OCI-LY7 (cell line): ENCODE measurements around the gene OPCML. TPM values are rescaled to one million over a fixed set of nuclear protein-coding genes. Genes with fewer than 3 reads are reported as not detected.

Experiments used
- BruUV-seq: library from RNA; stranded (reverse); fragments of 400-500 nt; replicated peaks from 2 replicates; lab custom pipeline; 2021; lab: Mats Ljungman, UMichigan
- CTCF ChIA-PET: fragments of 300-600 bp; sonication (Branson Sonifier 250); formaldehyde crosslinking; loops from one replicate; lab custom pipeline; 2022; ENCODE audit warnings: antibody characterized with exemption; ENCODE audit not compliant: unreplicated experiment; lab: Charles Lee
- POLR2A ChIA-PET: fragments of 300-600 bp; sonication (Branson Sonifier 250); formaldehyde crosslinking; loops from one replicate; lab custom pipeline; 2022; ENCODE audit warnings: antibody characterized with exemption; lab: Charles Lee
- DNase-seq: peaks from one replicate; pipeline ENCODE4 v3.0.0-alpha.2; 2015; ENCODE audit warnings: low spot score
- H2AFZ ChIP-seq: fragments of 200-600 bp; sonication (generic), shearing (Covaris generic); 2 replicates; pipeline ENCODE4 v1.6.1; 2014; ENCODE audit warnings: mild to moderate bottlenecking, antibody characterized with exemption, low read length, moderate library complexity
- H3K27ac ChIP-seq: fragments of 200-600 bp; sonication (generic); 2 replicates; pipeline ENCODE4 v1.5.1; 2014; ENCODE audit warnings: mixed run types, low read depth, mild to moderate bottlenecking, moderate library complexity, low read length, inconsistent platforms; ENCODE audit not compliant: poor library complexity, severe bottlenecking
- H3K36me3 ChIP-seq: fragments of 200-600 bp; sonication (generic); 2 replicates; pipeline ENCODE4 v1.6.1; 2014; ENCODE audit warnings: mild to moderate bottlenecking, antibody characterized with exemption, low read length, moderate library complexity, mixed read lengths; ENCODE audit not compliant: insufficient read depth
- H3K4me1 ChIP-seq: fragments of 200-600 bp; sonication (generic); 2 replicates; pipeline ENCODE4 v1.5.1; 2014; ENCODE audit warnings: mild to moderate bottlenecking, low read length; ENCODE audit not compliant: insufficient read depth, poor library complexity, severe bottlenecking
- H3K4me2 ChIP-seq: fragments of 200-600 bp; sonication (generic); 2 replicates; pipeline ENCODE4 v1.6.1; 2014; ENCODE audit warnings: mild to moderate bottlenecking, low read length
- H3K4me3 ChIP-seq: fragments of 200-600 bp; sonication (generic); 2 replicates; pipeline ENCODE4 v1.5.1; 2014; ENCODE audit warnings: mild to moderate bottlenecking, low read depth, low read length; ENCODE audit not compliant: poor library complexity, severe bottlenecking
- H3K79me2 ChIP-seq: fragments of 200-600 bp; sonication (generic); 2 replicates; pipeline ENCODE4 v1.6.1; 2016; ENCODE audit warnings: low read depth, mild to moderate bottlenecking, low read length, moderate library complexity, mixed read lengths; ENCODE audit not compliant: insufficient read depth
- H3K9me2 ChIP-seq: fragments of 200-600 bp; sonication (generic); 2 replicates; pipeline ENCODE4 v1.6.1; 2016; ENCODE audit warnings: mild to moderate bottlenecking, low read length, mixed read lengths; ENCODE audit not compliant: insufficient read depth
- H3K9me3 ChIP-seq: fragments of 200-600 bp; sonication (generic); 2 replicates; pipeline ENCODE4 v1.6.1; 2014; ENCODE audit warnings: mild to moderate bottlenecking, mixed run types, low read length, mixed read lengths
- H4K20me1 ChIP-seq: fragments of 200-600 bp; sonication (generic); 2 replicates; pipeline ENCODE4 v1.6.1; 2014; ENCODE audit warnings: mild to moderate bottlenecking, antibody characterized with exemption, low read length, moderate library complexity, mixed read lengths; ENCODE audit not compliant: insufficient read depth
- EZH2phosphoT487 ChIP-seq: fragments of 200-600 bp; sonication (generic); IDR thresholded peaks from 2 replicates; pipeline ENCODE4 v1.6.1; 2018; ENCODE audit warnings: low read depth, borderline replicate concordance, mild to moderate bottlenecking, mixed run types, antibody characterized with exemption, low read length, moderate library complexity, mixed read lengths
- intact Hi-C: fragments of 100-400 bp; cut with micrococcal nuclease; formaldehyde crosslinking; loops from one replicate; pipeline ENCODE4 v1.10.0; 2022; ENCODE audit not compliant: unreplicated experiment
- total RNA-seq, 2 experiments: library from RNA; depleted of rRNA in 1 of 2; stranded (reverse); fragments of >200 nt in 1 of 2; shearing (Covaris generic) in 1 of 2; gene quantifications; 2 replicates each; pipeline ENCODE4 v1.2.3, GENCODE V29; 2014 to 2022
- TF ChIP-seq, protein P1 (sequence below): fragments of 200-600 bp; sonication (generic); conservative IDR thresholded peaks from 2 replicates; pipeline ENCODE4 v1.5.1; 2014; ENCODE audit warnings: mild to moderate bottlenecking, antibody characterized with exemption, low read length, moderate library complexity, mixed read lengths

OPCML gene
- total RNA-seq, 2 experiments from 2014 or later: not detected

DNA sequence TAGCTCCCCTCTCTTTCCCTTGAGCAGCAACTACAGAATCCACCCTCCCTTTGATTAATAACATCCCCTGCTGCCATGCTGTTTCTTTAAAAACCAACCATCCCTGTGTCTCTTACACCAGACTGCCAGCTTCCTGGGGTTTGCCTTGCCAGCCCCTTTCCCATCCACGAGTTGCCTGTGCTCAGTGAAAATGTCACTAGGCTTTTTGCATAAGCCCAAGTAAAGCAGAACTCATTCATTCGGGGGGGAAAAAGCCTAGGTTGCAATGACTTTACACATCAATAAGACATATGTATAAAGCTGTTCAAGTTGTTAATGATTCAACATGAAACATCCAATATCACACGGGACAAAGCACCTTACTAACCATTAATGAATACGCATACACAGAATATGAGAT is 398.7 kb downstream of the OPCML start:
- intact Hi-C loops: loop anchor here (5.0 kb wide), 1 partner anchor 704 kb away; no protein-coding TSS in a partner anchor
- Histone ChIP-seq H3K4me2 (no peak overlapping the region), H3K4me3 (no peak overlapping the region), H3K9me2 (no peaks in the 10 kb centered on the region), H2AFZ (no peak overlapping the region), H3K36me3 (no peaks in the 10 kb centered on the region), H4K20me1 (no peaks in the 10 kb centered on the region), H3K4me1 (no peaks in the 10 kb centered on the region), H3K9me3 (no peaks in the 10 kb centered on the region), H3K27ac (no peak overlapping the region), H3K79me2 (no peaks in the 10 kb centered on the region)
- TF ChIP-seq, protein P1, sequence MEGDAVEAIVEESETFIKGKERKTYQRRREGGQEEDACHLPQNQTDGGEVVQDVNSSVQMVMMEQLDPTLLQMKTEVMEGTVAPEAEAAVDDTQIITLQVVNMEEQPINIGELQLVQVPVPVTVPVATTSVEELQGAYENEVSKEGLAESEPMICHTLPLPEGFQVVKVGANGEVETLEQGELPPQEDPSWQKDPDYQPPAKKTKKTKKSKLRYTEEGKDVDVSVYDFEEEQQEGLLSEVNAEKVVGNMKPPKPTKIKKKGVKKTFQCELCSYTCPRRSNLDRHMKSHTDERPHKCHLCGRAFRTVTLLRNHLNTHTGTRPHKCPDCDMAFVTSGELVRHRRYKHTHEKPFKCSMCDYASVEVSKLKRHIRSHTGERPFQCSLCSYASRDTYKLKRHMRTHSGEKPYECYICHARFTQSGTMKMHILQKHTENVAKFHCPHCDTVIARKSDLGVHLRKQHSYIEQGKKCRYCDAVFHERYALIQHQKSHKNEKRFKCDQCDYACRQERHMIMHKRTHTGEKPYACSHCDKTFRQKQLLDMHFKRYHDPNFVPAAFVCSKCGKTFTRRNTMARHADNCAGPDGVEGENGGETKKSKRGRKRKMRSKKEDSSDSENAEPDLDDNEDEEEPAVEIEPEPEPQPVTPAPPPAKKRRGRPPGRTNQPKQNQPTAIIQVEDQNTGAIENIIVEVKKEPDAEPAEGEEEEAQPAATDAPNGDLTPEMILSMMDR: no peak
- no peak for TF ChIP-seq EZH2phosphoT487
- POLR2A ChIA-PET: no interaction called here
- BruUV-seq: no TSS peak
- no peak for DNase-seq
- CTCF ChIA-PET: interaction anchor here (0.7 kb wide), 1 partner anchor 14 kb away, joined by 4 read pairs; no protein-coding TSS in a partner anchor

DNA sequence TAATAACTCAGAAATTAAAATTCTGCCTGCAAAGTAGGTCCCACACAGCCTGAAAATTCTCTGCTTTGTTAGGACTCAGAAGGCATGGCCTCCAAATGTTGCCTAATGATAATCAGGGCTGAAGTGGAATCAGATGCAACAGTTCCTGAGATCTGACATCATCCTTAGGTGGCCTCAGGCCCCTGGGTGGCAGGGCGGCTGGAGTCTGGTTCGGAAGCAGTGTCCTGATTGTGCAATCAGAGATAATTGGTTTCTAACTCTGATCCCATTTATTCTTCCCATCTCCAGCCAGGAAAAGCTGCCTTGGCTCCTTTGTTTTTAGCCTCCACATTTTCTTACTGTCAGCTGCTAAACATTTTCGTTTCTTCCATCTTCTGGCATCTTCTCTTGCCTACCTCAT is 399.3 kb downstream of the OPCML start:
- Histone ChIP-seq H3K36me3 (no peaks in the 10 kb centered on the region), H2AFZ (no peak overlapping the region), H3K27ac (no peak overlapping the region), H3K9me3 (no peaks in the 10 kb centered on the region), H3K4me2 (no peak overlapping the region), H3K4me1 (no peaks in the 10 kb centered on the region), H4K20me1 (no peaks in the 10 kb centered on the region), H3K9me2 (no peaks in the 10 kb centered on the region), H3K4me3 (no peak overlapping the region), H3K79me2 (no peaks in the 10 kb centered on the region)
- TF ChIP-seq, protein P1: no peak
- no peak for TF ChIP-seq EZH2phosphoT487
- intact Hi-C loops: loop anchor here (5.0 kb wide), 1 partner anchor 704 kb away; no protein-coding TSS in a partner anchor
- DNase-seq: no peak
- ChIA-PET POLR2A (no interaction called here), CTCF (interaction anchor here (0.6 to 0.7 kb wide), 2 partner anchors 13 to 299 kb away, joined by 3 to 4 read pairs; no protein-coding TSS in a partner anchor)
- no TSS peak for BruUV-seq

DNA sequence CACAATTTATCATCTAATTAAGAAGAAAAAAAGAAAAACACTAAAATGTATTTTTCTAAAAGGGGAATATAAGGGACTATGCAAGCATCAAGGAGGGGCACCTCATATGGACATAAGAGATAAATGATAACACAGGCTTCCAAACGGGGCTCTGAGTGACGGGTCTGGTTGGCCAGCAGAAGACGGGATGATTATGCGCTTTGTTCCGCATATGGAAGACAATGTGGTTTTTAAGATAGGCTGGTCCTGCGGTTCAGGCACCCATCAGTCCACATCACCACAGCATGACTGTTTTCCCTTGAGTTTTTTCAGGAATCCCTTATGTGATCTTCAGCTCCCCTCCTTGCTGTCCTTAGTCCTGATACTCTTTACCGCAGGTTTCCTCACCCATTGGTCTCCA is 404.6 kb downstream of the OPCML start:
- H2AFZ ChIP-seq: no peak overlapping the region
- intact Hi-C loops: no loop called here
- POLR2A ChIA-PET: no interaction called here
- TF ChIP-seq, protein P1: no peak
- no peak for TF ChIP-seq EZH2phosphoT487
- DNase-seq: no peak
- H3K9me2 ChIP-seq: no peaks in the 10 kb centered on the region
- H3K4me2 ChIP-seq: no peak overlapping the region
- no peaks in the 10 kb centered on the region for H3K36me3 ChIP-seq
- H3K9me3 ChIP-seq: no peaks in the 10 kb centered on the region
- no peak overlapping the region for H3K4me3 ChIP-seq
- no peaks in the 10 kb centered on the region for H3K79me2 ChIP-seq
- CTCF ChIA-PET: no interaction called here
- no peaks in the 10 kb centered on the region for H3K4me1 ChIP-seq
- H4K20me1 ChIP-seq: no peaks in the 10 kb centered on the region
- BruUV-seq: no TSS peak
- no peak overlapping the region for H3K27ac ChIP-seq
